Measurements from ENCODE around the gene ZNF214. TPM values are rescaled to one million over a fixed set of nuclear protein-coding genes. Genes with fewer than 3 reads are reported as not detected.
A peak's percentile ranks its signal among the peaks of the same experiment; 100 is the strongest.

Gene ZNF214
- polyA plus RNA-seq, 4 donors = 0.27 to 6.8 (median 0.97) TPM; not detected in 1

- Histone ChIP-seq H3K27me3 (ENCODE audit: control insufficient read depth in 3 of 3, insufficient read depth in 3 of 3, low read length in 3 of 3) (no peaks in the 10 kb centered on the region), H3K27ac (ENCODE audit: low read depth in 1 of 3, low read length in 2 of 3) (no peak overlapping the region), H3K36me3 (ENCODE audit: control insufficient read depth in 3 of 3, insufficient read depth in 2 of 3, low read depth in 1 of 3, low read length in 3 of 3) (peaks cover 0 to 4% (median 0%) of the 10 kb centered on the region in 3 donors), H3K4me3 (ENCODE audit: low read depth in 1 of 3, low read length in 3 of 3) (no peak overlapping the region), H3K4me1 (ENCODE audit: control insufficient read depth in 3 of 3, insufficient read depth in 2 of 3, low read depth in 1 of 3, low read length in 2 of 3) (peaks cover 0 to 13% (median 0%) of the 10 kb centered on the region in 3 donors), H3K9me3 (ENCODE audit: control insufficient read depth in 2 of 2, insufficient read depth in 1 of 2, low read depth in 1 of 2, low read length in 1 of 2) (no peaks in the 10 kb centered on the region)
- no peak for FAIRE-seq
- DNase-seq = no peak
- WGBS, 3 donors = 98 to 100% (median 98%) methylated on average over 1 of the region's 1 CpG
Observed at GRCh38 chr11:7014118-7014517, 6.0 kb downstream of the ZNF214 start.

DNA sequence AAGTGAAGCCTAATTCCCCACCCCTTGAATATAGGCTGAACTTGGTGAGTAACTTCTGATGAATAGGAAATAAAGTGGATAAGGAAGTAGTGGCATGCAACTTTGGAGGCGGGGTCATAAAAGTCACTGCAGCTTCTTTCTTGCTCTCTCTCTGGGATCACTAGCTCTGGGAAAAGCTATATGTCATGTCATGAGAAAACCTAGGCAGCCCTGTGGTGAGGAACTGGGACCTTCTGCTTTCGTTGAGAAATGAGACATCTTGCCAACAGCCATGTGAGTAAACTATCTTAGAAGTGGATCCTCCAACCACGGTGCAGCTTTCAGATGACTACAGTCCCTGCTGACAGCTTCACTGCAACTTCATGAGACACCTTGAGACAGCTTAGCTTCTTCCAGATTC is 15.7 kb downstream of the ZNF214 start:
- WGBS, 3 donors = 37 to 58% (median 41%) methylated on average over 3 of the region's 3 CpGs
- FAIRE-seq = no peak
- Histone ChIP-seq H3K9me3 (ENCODE audit: control insufficient read depth in 2 of 2, insufficient read depth in 1 of 2, low read depth in 1 of 2, low read length in 1 of 2) (peaks cover 0 to 12% of the 10 kb centered on the region in 2 donors), H3K36me3 (ENCODE audit: control insufficient read depth in 3 of 3, insufficient read depth in 2 of 3, low read depth in 1 of 3, low read length in 3 of 3) (peaks cover 0 to 4% (median 2%) of the 10 kb centered on the region in 3 donors), H3K27me3 (ENCODE audit: control insufficient read depth in 3 of 3, insufficient read depth in 3 of 3, low read length in 3 of 3) (no peaks in the 10 kb centered on the region), H3K27ac (ENCODE audit: low read depth in 1 of 3, low read length in 2 of 3) (no peak overlapping the region), H3K4me3 (ENCODE audit: low read depth in 1 of 3, low read length in 3 of 3) (no peak overlapping the region), H3K4me1 (ENCODE audit: control insufficient read depth in 3 of 3, insufficient read depth in 2 of 3, low read depth in 1 of 3, low read length in 2 of 3) (no peaks in the 10 kb centered on the region)
- peak; percentile 13 to 19 for DNase-seq

DNA sequence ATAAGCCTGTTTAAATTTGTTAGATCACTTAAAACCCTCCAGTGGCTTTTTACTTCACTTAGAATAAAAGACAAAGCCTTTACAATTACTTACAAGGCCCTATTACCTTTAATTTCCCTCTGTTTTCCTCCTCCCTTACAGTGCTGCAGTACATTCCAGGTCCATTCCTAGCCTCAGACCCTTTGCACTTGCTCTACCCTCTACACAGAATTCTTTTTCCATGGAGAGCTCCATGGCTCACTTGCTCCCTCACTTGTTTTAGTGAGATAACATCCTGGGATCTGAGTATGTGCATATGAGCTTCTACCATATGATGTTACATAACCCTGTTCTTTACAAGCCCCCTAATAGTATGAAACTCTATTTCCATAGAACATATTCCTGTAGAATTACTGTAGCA is 24.4 kb downstream of the ZNF214 start:
- H3K27ac ChIP-seq (ENCODE audit: low read depth in 1 of 3, low read length in 2 of 3) = no peak overlapping the region
- H3K9me3 ChIP-seq (ENCODE audit: control insufficient read depth in 2 of 2, insufficient read depth in 1 of 2, low read depth in 1 of 2, low read length in 1 of 2) = peaks cover 0 to 5% of the 10 kb centered on the region in 2 donors
- DNase-seq = no peak
- H3K27me3 ChIP-seq (ENCODE audit: control insufficient read depth in 3 of 3, insufficient read depth in 3 of 3, low read length in 3 of 3) = no peaks in the 10 kb centered on the region
- peaks cover 0 to 4% (median 0%) of the 10 kb centered on the region in 3 donors for H3K36me3 ChIP-seq (ENCODE audit: control insufficient read depth in 3 of 3, insufficient read depth in 2 of 3, low read depth in 1 of 3, low read length in 3 of 3)
- no peak for FAIRE-seq
- H3K4me3 ChIP-seq (ENCODE audit: low read depth in 1 of 3, low read length in 3 of 3) = no peak overlapping the region
- H3K4me1 ChIP-seq (ENCODE audit: control insufficient read depth in 3 of 3, insufficient read depth in 2 of 3, low read depth in 1 of 3, low read length in 2 of 3) = no peaks in the 10 kb centered on the region

DNA sequence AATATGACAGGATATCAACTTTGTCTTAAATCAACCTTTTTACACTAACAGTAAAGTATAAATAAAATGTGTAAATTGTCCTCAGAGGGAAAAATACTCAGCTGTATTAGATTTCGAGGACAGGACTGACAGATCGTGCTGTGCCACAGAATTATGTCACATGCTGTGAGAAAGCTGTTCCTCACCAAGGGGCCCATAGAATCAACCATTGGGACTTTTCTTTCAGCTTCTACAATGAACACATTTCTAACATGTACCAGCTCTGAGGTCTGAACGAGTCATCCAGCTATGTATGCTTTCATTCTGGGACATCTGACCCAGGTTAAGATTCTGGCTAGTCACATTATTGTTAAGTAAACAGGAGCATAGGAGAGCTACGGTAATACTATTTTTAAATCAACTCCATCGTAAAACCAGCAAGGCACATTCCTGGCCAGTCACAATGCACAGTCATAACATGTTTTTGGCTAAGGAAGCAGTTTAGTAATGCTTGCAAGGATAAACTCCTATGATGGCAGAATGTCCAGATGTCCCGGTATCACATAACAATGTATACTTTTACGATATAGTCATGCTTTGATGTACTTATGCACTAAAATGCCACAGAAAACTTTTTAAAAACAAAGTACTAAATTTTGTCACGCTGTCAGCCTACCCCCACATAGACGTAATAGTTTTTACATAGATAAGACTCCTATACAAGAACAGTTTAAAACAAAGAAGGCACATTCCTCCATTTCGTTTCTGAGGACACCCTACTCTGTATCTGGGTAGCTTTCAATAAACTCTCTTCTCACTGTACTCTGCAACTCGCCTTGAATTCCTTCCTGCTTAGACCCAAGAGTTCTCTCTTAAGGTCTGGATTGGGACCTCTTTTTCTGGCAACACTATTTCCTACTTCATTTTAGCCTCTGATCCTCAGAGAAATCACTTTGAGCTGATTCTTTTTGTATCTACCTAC is 27.4 kb downstream of the ZNF214 start:
- DNase-seq (no peak), FAIRE-seq (no peak)
- Histone ChIP-seq H3K27me3 (ENCODE audit: control insufficient read depth in 3 of 3, insufficient read depth in 3 of 3, low read length in 3 of 3) (no peaks in the 10 kb centered on the region), H3K4me1 (ENCODE audit: control insufficient read depth in 3 of 3, insufficient read depth in 2 of 3, low read depth in 1 of 3, low read length in 2 of 3) (no peaks in the 10 kb centered on the region), H3K27ac (ENCODE audit: low read depth in 1 of 3, low read length in 2 of 3) (no peak overlapping the region), H3K9me3 (ENCODE audit: control insufficient read depth in 2 of 2, insufficient read depth in 1 of 2, low read depth in 1 of 2, low read length in 1 of 2) (no peaks in the 10 kb centered on the region), H3K4me3 (ENCODE audit: low read depth in 1 of 3, low read length in 3 of 3) (no peak overlapping the region), H3K36me3 (ENCODE audit: control insufficient read depth in 3 of 3, insufficient read depth in 2 of 3, low read depth in 1 of 3, low read length in 3 of 3) (no peaks in the 10 kb centered on the region)
- WGBS, 3 donors = 49 to 54% (median 52%) methylated on average over 11 of the region's 11 CpGs

- FAIRE-seq (no peak), DNase-seq (no peak)
- no peaks in the 10 kb centered on the region for H3K9me3 ChIP-seq (ENCODE audit: control insufficient read depth in 2 of 2, insufficient read depth in 1 of 2, low read depth in 1 of 2, low read length in 1 of 2)
- no peaks in the 10 kb centered on the region for H3K36me3 ChIP-seq (ENCODE audit: control insufficient read depth in 3 of 3, insufficient read depth in 2 of 3, low read depth in 1 of 3, low read length in 3 of 3)
- H3K27ac ChIP-seq (ENCODE audit: low read depth in 1 of 3, low read length in 2 of 3) = no peak overlapping the region
- no peaks in the 10 kb centered on the region for H3K27me3 ChIP-seq (ENCODE audit: control insufficient read depth in 3 of 3, insufficient read depth in 3 of 3, low read length in 3 of 3)
- no peak overlapping the region for H3K4me3 ChIP-seq (ENCODE audit: low read depth in 1 of 3, low read length in 3 of 3)
- 77 to 78% (median 78%) methylated on average over 2 of the region's 2 CpGs for WGBS, 3 donors
- H3K4me1 ChIP-seq (ENCODE audit: control insufficient read depth in 3 of 3, insufficient read depth in 2 of 3, low read depth in 1 of 3, low read length in 2 of 3) = no peaks in the 10 kb centered on the region
Observed at GRCh38 chr11:6992026-6992425, 28.1 kb downstream of the ZNF214 start.

GRCh38 chr11:6991227-6991626 is 28.9 kb downstream of the ZNF214 start:
- Histone ChIP-seq H3K4me3 (ENCODE audit: low read depth in 1 of 3, low read length in 3 of 3) (no peak overlapping the region), H3K9me3 (ENCODE audit: control insufficient read depth in 2 of 2, insufficient read depth in 1 of 2, low read depth in 1 of 2, low read length in 1 of 2) (no peaks in the 10 kb centered on the region), H3K4me1 (ENCODE audit: control insufficient read depth in 3 of 3, insufficient read depth in 2 of 3, low read depth in 1 of 3, low read length in 2 of 3) (no peaks in the 10 kb centered on the region), H3K27ac (ENCODE audit: low read depth in 1 of 3, low read length in 2 of 3) (no peak overlapping the region), H3K36me3 (ENCODE audit: control insufficient read depth in 3 of 3, insufficient read depth in 2 of 3, low read depth in 1 of 3, low read length in 3 of 3) (no peaks in the 10 kb centered on the region), H3K27me3 (ENCODE audit: control insufficient read depth in 3 of 3, insufficient read depth in 3 of 3, low read length in 3 of 3) (no peaks in the 10 kb centered on the region)
- no peak for FAIRE-seq
- DNase-seq = no peak
- WGBS, 3 donors = 69 to 79% (median 72%) methylated on average over 6 of the region's 6 CpGs

DNA sequence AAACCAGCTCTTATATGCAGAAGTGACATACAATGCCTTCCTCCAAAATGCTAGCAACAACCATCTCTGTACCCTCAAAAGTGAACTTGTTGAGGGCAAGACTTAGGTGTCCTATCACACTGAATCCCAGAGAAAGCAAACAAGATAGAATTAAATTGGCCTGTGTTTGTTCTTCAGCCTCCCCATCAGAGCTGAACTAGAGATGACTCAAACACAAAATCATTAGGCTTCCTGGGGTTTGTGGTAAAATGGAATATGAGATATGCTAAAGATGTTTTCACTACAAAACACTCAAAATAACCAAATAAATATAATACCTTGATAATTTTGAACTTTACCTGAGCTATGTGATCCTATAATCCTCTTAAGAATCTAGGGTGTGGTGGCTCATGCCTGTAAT is 31.6 kb downstream of the ZNF214 start:
- DNase-seq = no peak
- Histone ChIP-seq H3K9me3 (ENCODE audit: control insufficient read depth in 2 of 2, insufficient read depth in 1 of 2, low read depth in 1 of 2, low read length in 1 of 2) (no peaks in the 10 kb centered on the region), H3K4me1 (ENCODE audit: control insufficient read depth in 3 of 3, insufficient read depth in 2 of 3, low read depth in 1 of 3, low read length in 2 of 3) (no peaks in the 10 kb centered on the region), H3K36me3 (ENCODE audit: control insufficient read depth in 3 of 3, insufficient read depth in 2 of 3, low read depth in 1 of 3, low read length in 3 of 3) (no peaks in the 10 kb centered on the region), H3K4me3 (ENCODE audit: low read depth in 1 of 3, low read length in 3 of 3) (no peak overlapping the region), H3K27ac (ENCODE audit: low read depth in 1 of 3, low read length in 2 of 3) (no peak overlapping the region), H3K27me3 (ENCODE audit: control insufficient read depth in 3 of 3, insufficient read depth in 3 of 3, low read length in 3 of 3) (no peaks in the 10 kb centered on the region)
- no peak for FAIRE-seq

DNA sequence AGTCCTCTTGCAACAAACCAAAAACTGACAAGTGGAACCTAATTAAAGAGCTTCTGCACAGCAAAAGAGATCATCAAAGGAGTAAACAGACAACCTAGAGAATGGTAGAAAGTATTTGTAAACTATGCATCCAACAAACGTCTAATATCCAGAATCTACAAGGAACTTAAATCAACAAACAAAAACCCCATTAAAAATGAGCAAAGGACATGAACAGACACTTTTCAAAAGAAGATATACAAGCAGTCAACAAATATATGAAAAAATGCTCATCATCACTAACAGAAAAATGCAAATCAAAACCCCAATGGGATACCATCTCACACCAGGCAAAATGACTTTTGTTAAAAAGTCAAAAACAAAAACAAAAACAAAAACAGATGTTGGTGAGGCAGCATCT is 33.7 kb downstream of the ZNF214 start:
- Histone ChIP-seq H3K4me3 (ENCODE audit: low read depth in 1 of 3, low read length in 3 of 3) (no peak overlapping the region), H3K4me1 (ENCODE audit: control insufficient read depth in 3 of 3, insufficient read depth in 2 of 3, low read depth in 1 of 3, low read length in 2 of 3) (no peaks in the 10 kb centered on the region), H3K27ac (ENCODE audit: low read depth in 1 of 3, low read length in 2 of 3) (no peak overlapping the region), H3K27me3 (ENCODE audit: control insufficient read depth in 3 of 3, insufficient read depth in 3 of 3, low read length in 3 of 3) (no peaks in the 10 kb centered on the region), H3K9me3 (ENCODE audit: control insufficient read depth in 2 of 2, insufficient read depth in 1 of 2, low read depth in 1 of 2, low read length in 1 of 2) (no peaks in the 10 kb centered on the region), H3K36me3 (ENCODE audit: control insufficient read depth in 3 of 3, insufficient read depth in 2 of 3, low read depth in 1 of 3, low read length in 3 of 3) (no peaks in the 10 kb centered on the region)
- no peak for DNase-seq
- 44 to 61% (median 59%) methylated on average over 1 of the region's 1 CpG for WGBS, 3 donors
- no peak for FAIRE-seq

- no peaks in the 10 kb centered on the region for H3K36me3 ChIP-seq (ENCODE audit: control insufficient read depth in 3 of 3, insufficient read depth in 2 of 3, low read depth in 1 of 3, low read length in 3 of 3)
- H3K4me3 ChIP-seq (ENCODE audit: low read depth in 1 of 3, low read length in 3 of 3) = no peak overlapping the region
- no peaks in the 10 kb centered on the region for H3K9me3 ChIP-seq (ENCODE audit: control insufficient read depth in 2 of 2, insufficient read depth in 1 of 2, low read depth in 1 of 2, low read length in 1 of 2)
- H3K27me3 ChIP-seq (ENCODE audit: control insufficient read depth in 3 of 3, insufficient read depth in 3 of 3, low read length in 3 of 3) = no peaks in the 10 kb centered on the region
- no peak overlapping the region for H3K27ac ChIP-seq (ENCODE audit: low read depth in 1 of 3, low read length in 2 of 3)
- H3K4me1 ChIP-seq (ENCODE audit: control insufficient read depth in 3 of 3, insufficient read depth in 2 of 3, low read depth in 1 of 3, low read length in 2 of 3) = no peaks in the 10 kb centered on the region
- WGBS, 3 donors = 73 to 80% (median 78%) methylated on average over 2 of the region's 2 CpGs
- DNase-seq = no peak
- FAIRE-seq = no peak
Observed at GRCh38 chr11:6979365-6979764, 40.8 kb downstream of the ZNF214 start.

Measured in small intestine (tissue), 7 donors.